GM19328 (cell line): Measurements from ENCODE around the gene FBXL7.

ENCODE experiments used
- ATAC-seq: cut with Tn5 transposase; IDR thresholded peaks from one replicate; pipeline ENCODE4 v1.9.1; 2021; ENCODE audit warnings: mild to moderate bottlenecking, moderate library complexity; ENCODE audit not compliant: unreplicated experiment

Gene FBXL7

DNA sequence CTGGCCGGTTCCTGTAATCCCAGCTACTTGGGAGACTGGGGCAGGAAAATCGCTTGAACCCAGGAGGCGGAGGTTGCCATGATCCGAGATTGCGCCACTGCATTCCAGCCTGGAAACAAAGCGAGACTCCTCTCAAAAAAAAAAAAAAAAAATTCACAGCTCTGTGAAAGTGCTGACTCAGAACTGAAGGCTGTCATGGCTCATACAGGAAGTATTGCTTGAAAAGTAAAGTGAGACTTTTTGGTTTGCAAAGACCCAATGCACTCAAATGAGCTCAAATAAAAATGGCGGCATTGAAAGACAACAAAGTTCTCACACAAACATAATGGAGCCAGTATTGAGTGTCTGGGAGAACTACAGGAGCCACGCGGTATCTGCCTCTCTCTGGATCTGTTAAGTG is 202.1 kb downstream of the FBXL7 start:
- no peak for ATAC-seq

DNA sequence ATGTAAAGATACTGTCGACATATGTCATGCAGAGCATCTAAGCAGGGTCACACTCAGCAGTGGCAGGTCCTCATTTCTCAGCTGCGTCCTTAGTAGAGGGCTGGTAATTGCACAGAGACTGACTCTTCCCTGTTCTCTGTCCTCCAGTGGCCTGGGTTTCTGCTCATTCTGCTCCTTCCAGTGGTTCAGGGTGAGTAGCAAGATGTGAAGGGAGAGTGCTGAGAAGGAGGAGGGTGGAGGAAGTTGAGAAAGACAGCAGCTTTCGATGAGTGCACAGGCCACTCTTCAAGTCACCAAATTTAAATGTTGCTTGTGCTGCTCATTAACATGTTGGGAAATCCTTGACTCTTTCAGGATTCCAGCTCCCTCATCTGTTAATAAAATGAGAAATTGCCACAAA is 203.9 kb downstream of the FBXL7 start:
- ATAC-seq, result no peak

DNA sequence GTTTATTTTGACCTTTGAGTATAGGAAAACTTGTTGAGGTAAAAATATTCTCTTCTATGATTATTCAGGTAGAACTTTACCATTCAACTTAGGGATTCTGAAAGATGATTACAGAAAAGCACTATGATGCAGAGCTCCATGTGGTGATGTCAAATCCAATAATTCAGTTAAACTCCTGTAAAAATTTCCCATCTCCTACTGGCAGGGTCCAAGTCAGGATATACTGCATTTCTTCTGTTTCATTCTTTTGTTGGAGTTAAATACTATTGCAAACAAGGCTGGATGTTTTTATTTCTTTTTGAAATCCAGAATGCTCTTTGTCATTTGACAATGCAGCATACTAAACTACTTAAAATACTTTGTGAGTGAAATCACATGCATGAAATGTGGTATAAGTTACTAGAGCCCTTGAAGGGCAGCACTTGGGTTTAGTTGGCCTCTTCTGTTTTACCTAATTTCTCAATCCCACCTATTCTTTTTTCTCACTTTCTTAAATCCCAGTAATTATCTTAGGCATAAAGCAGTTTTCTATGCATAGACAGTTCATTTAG is 204.5 kb downstream of the FBXL7 start:
- no peak for ATAC-seq

DNA sequence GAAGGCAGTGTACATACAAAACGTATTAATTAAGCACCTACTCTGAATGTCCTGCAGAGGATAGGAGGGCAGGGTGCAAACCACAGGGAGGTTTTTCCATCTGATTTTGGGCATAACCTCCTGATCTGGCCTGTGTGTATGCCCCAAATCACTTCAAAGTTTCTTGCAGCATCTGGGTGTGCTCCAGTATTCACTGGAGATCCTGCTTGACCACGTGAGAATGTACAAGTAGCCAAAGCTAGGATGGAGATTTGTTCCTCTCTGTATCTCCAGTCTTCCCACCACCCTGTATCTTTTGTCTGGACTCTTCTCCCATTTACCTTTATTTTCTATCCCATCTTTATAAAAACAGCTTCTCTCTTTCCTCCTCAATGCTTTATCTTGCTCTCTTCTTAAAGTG is 207.7 kb downstream of the FBXL7 start:
- ATAC-seq, result no peak

DNA sequence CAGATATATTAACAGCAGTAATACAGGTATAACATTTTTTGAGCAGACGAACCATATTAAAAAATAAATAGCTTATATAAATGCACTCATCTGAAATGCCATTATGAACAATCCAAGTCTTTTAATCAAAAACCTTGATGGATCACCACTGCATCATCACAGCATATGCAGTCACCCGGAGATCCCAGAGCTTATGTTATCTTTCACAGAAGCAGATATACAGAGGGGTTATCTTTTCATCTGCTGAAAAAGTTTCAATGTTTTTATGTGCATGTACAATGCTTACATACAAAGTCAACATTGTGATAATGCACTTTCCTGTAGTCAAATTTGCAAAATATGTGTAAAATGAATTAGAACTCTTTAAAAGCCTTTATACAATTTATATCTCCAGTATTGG is 211.9 kb downstream of the FBXL7 start:
- ATAC-seq, result no peak

DNA sequence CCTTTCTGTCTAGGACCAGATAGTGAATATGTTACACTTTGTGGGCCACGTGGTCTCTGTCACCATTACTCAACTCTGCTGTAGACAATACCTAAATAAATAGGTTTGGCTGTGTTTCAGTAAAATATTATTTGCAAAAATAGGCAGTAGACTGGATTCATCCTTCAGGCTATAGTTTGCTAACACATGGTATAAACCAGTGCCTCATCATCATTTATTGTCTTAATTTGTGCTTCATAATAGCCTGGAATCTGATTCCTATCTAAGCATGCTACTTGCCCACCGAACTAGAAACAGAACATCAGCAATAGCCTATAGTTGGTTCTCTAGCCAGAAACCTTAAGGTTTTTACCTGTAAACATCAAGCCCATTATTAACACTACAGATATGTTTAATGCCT is 215.6 kb downstream of the FBXL7 start:
- ATAC-seq, result no peak

DNA sequence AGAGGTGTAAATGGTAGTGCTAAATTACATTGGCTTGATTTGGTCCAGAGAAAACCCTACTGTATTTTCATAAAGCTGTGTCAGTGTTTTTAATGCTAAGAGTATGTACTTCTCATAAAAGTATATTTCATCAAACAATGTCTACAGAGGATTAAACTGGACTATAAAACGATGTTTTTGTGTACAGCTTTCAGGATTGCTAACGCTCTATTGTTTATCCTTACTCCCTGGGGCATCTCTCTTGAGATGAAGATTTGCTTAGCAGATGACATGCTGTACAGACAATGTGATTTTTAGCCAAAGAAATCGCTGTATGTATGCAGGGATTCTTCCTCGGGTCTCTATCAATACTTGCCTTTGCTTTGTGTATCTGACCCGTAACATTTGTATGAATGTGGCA is 216.0 kb downstream of the FBXL7 start:
- ATAC-seq, result no peak

DNA sequence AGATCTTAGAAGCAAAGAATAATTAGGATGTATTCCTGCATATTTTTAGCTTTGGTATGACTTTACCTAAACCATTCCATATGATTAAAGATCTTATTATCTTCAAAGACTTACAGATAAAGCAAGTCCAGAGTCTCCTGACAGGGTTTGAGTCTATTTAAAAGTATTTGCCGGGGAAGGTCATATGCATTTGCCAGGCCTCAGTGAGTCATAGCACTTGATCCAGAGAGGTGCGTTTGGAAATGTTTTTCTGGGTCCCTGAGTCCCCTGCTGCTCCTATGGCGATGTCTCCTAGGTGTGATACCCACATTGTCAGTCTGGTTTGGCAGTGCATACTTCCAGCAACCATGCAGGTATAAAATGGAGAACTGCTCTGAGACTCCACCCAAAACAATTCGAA is 217.0 kb downstream of the FBXL7 start:
- ATAC-seq, result no peak

DNA sequence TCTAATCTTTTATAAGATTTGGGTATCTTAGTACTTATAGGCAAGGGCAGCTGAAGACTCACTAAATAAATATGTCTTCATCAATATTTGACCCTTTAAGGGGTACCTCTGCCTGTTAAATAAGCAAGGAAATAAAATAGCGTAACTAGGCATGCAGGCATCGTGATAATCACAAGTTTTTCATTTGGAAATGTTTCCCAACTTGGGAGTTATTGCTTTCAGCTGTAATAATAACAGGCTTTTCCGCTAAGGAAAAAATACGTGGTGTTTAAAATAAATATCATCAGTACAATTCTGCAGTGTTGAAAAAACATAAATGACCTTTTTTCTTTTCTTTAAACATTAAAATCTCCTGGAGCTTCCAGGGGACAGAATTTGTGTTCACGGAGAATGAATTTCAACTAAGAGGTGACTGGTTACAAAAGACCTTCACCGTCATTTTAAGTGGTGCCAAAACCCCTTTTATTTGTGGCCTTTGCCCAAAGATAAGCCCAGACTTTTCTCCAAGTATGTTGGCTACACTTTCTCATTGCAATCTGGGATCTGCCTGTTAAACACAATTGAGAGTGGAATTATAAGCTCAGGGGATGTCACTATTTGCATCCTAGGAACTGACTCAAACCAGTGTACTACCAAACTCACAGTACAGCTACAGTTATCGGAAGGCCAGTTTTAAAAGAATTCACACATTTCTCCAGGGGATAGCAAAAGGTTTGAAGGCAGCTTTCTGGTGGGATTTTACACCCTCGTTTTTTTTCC is 218.6 kb downstream of the FBXL7 start:
- ATAC-seq, result no peak

DNA sequence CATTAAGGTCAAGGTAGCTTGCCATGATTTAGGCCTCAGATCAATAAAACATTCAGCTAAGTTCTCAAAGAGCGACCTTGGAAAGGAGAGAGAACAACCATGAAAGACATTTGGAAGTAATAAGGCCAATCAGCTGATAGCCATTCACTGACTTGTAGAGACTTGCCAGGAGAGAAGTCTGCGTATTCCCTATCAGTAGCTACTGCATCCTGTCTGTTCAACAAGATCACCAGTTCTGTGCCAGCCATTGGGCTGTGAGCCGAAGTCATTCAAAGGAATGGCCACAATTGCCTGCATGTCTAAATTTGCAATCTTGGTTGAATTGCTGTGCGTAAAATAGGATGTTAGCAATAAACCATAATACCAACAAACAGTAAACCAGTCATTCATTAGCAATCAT is 219.8 kb downstream of the FBXL7 start:
- no peak for ATAC-seq

DNA sequence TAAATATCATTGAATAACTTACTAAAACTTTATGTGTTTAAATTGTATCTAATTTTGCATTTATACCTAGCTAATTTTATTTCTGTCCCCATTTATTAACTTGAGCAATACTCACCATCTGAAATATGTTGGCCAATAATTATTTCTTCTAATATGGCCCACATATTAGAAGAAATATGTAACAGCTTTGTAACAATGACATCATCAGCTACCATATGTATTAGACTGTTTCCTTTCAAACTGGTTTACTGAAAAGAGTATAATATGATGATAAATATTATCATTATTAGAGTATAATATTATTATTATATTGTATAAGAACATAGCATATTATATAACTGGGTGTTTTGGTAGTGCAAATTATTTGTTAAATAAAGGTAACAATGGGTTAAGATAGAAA is 220.5 kb downstream of the FBXL7 start:
- ATAC-seq, result no peak

DNA sequence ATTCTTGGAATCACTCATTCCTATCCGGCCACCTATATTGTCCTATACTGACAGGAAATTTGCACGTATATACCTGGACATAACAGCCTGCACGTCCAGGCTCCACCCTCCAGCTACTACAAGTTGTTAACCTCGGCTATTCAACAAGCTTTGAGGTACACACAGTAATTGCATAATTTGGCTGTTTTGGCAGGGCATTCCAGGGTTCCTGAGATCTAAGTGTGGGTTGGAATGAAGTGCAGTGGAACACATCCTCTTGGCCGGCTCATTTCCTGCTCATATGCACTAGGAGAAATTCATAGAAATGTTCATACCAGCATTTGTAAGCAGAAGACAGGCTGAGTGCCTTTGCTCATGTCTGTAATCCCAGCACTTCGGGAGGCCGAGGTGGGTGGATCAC is 222.3 kb downstream of the FBXL7 start:
- ATAC-seq, result no peak

DNA sequence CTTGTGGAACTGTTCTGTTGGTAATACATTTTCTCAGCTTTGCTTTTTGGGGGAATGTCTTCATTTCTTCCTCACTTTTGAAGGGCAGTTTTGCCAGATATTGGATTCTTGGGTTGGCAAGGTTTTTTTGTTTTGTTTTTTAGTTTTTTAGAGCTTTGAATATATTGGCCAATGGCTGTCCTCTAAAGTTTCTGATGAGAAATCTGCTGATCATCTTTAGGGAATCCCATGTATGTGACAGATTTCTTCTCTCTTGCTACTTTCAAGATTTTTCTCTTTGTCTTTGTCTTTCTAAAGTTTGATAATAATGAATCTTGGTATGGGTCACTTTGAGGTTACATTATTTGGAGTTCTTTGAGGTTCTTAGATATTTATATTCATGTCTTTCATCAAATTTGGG is 227.4 kb downstream of the FBXL7 start:
- ATAC-seq, result no peak

DNA sequence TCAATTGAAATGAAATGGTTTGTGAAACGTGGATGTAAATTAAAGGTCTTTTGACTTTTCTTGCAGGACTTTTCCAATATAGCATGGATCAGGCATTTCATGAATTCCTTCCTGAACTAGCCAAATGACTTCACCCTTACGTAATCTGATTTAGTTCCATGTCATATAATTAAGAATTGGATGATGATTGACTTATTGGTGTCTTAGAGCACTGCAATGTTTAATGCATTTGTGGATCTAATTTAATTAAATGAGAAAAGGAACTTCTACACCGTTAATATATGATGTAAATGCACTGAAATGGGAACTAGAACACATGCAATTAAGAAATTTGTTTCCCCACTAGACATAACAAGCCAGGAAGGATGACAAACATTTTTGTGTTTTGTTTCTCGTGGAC is 228.8 kb downstream of the FBXL7 start:
- no peak for ATAC-seq

DNA sequence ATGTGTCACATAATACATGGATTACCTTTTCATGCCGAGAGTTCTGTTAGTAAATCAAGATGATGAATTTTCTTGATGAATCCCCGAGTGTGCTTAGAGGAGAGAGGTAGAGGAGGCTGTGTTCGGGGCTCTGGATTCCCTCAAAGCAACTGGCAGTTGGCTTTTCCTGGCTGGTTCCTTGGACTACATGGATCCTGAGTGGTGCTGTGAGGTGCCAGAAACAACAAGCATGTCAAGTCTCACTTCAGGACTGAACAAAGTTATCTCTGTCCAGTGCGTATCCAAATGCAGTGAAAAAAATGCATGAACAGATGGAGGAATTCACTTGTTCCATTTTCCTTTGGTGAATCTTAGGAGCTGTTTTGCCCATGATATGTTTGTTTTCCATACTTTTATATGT is 231.7 kb downstream of the FBXL7 start:
- ATAC-seq, result no peak

DNA sequence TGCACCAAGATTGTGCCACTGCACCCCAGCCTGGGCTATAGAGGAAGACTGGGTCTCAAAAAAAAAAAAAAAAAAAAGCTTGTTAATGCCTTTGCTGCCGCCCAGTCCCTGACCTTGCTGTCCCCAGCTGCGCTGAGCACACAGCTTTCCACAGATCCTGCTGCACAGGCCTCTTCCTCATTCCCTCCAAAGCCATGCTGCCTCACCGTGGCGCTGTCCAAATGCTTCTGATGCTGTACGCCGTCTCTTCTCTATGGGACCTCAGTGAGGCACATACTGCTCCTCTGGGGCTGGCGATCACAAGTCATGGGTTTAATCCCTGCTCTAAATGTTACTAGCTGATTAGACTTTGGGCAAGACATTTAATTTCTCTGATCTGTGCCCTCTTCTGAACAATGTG is 234.1 kb downstream of the FBXL7 start:
- ATAC-seq, result no peak

DNA sequence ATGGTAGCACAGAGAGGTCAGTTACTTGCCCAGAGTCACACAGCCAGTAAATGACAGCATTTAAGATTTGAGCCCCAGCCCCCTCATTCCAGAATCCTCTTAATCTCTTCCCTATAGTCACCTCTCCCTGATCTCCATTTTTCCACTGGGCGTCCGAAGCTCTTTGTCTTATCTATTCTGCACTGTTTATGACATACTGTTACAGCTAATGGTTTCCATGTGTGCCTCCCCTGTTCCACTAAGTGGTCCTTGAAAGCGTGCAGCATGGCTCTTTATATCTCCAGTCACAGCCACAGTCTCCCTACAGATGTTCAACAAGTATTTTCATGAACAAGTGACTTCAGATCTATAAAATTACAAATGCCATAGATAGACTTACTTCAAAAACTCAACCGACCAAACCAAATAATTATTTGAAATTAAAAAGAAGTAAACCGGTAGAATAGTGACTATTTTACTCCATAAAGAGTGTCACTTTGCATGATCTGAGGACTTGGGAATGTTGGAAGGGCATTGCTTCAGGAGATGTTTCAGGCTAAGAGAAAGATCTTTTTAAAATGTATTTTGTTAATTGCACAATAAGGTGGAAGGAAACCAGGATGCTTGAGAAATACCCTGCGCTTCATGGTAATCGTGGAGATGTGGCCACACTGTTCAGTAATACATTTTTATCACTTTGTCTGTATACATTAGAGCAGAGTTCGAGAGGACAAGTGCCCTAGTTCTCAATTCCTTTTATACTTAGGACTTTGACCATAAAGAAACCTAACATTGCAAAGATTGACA is 237.2 kb downstream of the FBXL7 start:
- ATAC-seq, result no peak

DNA sequence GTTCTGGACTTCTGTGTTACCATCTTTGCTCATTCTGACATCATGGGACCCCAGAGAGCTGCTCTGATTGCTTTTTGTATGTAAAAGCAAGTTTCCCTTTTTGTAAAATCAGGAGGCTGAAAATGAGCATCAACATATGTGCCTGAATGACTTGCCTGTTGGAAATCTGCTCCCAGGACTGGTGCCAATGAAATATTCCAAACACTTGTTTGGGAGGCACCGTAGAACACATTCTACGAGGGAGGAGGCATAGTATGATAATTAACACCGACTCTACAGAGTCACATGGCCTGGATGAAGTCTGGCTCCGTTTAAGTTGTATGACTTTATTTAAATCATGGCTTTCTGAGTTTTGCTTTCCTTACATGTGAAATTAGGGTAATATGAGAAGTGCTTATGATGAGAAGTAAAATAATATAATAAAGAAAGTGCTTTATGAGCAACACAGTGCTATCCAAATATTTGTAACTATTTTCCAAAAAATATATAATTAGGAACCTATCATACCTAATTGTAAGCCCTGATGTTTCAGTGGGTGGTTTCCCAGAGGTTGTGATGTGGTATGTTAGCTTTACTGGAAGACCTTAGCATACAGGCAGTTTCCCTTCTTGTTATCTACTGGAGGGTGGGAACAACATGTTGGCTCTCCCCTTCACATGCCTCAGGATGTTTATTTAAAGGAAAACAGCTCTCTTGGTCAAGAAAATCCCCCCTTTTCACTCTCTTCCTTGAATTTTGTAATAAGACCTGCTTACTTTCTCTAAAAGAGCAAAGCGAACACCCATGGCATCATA is 238.1 kb downstream of the FBXL7 start:
- ATAC-seq, result no peak

DNA sequence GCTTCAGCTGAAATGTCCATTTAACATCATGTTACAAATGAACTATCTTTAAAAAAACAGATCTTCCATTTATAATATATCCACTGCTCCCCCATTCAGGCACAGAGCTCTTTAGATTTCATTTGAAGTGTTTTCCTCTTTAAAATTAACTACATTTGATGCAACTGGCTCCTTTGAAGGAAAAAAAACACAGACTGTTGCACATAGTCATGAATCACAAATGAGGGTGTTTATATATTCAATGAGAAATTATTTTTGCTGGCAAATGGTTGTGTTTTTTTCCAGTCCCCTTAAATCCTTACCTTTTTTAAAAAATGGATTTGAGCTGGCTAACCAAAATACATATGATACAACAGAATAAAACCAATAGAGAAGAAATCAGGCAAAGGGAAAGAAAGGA is 240.4 kb downstream of the FBXL7 start:
- no peak for ATAC-seq

DNA sequence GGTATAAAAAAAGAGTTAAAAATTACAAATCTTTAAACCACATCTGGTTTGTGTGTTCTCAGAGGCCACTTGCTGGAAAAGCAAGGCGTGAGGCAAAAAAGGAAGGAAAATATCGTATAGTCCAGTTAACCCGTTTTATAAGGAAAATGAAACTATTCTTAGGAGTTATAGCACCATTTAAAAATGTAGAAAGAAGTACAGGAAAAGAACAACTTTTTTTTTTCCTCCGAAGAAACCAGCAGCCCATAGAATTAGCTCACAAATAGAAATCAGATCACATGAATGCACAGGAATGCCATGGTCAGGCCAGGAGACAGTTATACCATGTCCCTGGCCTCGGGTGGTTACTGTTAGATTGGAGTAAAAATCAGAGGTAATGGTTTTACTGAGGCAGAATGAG is 241.6 kb downstream of the FBXL7 start:
- no peak for ATAC-seq

DNA sequence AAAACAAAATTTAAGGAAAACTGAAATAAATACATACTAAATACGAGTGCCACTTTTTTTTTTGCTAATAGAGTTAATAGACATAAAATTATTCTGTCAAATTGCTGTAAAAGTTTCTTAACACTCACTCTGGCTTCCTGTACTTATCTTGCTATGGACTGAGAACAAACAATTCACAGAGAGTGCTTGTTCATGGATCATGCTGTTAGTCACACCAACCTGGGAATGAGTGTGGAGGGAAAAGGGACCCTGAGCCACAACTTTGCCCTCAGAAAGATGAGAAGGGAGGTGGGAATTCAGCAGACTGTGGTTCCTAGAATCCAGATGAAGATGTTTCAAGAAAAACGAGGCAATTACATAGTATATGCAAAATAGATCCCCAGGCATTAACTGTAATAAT is 246.9 kb downstream of the FBXL7 start:
- ATAC-seq, result no peak

DNA sequence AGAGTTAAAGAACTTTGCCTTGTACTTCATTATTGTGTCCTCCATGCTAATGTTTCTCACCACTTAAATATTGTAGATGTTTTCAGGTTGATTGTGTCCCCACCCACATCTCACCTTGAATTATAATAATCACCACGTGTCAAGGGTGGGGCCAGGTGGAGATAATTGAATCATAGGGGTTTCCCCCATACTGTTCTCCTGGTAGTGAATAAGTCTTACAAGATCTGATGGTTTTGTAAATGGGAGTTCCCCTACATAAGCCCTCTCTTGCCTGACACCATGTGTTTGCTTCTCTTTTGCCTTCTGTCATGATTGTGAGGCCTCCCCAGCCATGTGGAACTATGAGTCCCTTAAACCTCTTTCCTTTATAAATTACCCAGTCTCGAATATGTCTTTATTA is 248.3 kb downstream of the FBXL7 start:
- ATAC-seq, result no peak
